A673 (cell line): ENCODE data around the gene TTC38. TPM values are rescaled to one million over a fixed set of nuclear protein-coding genes. Genes with fewer than 3 reads are reported as not detected.
"Not testable (repeated sequence)": the region's sequence is repeated elsewhere in the genome, so short reads cannot be mapped to it uniquely, and the experiment has no call there.

ENCODE experiments used
- BruUV-seq: library from RNA; stranded (reverse); fragments of 400-500 nt; replicated peaks from 2 replicates; lab custom pipeline; 2021; lab: Mats Ljungman, UMichigan
- CTCF ChIA-PET: fragments of 300-600 bp; sonication (Branson Sonifier 250); formaldehyde crosslinking; loops from one replicate; lab custom pipeline; 2022; ENCODE audit warnings: antibody characterized with exemption; lab: Charles Lee
- POLR2A ChIA-PET: fragments of 300-600 bp; sonication (Branson Sonifier 250); formaldehyde crosslinking; loops from one replicate; lab custom pipeline; 2022; ENCODE audit warnings: antibody characterized with exemption; ENCODE audit not compliant: low non-redundant PET; lab: Charles Lee
- DNase-seq: peaks from one replicate; pipeline ENCODE4 v3.0.0-alpha.2; 2015; ENCODE audit warnings: low spot score
- H3K27ac ChIP-seq: fragments of 200-600 bp; sonication (generic); 2 replicates; pipeline ENCODE4 v1.5.1; 2016; ENCODE audit warnings: mixed run types, low read depth, mild to moderate bottlenecking, mixed read lengths, antibody characterized with exemption, low read length; ENCODE audit not compliant: poor library complexity, severe bottlenecking
- H3K27me3 ChIP-seq: fragments of 200-600 bp; sonication (generic); replicated peaks from 2 replicates; pipeline ENCODE4 v1.6.1; 2017; ENCODE audit warnings: mixed run types, low read depth, mild to moderate bottlenecking, mixed read lengths, antibody characterized with exemption, low read length; ENCODE audit not compliant: insufficient read depth, poor library complexity
- H3K36me3 ChIP-seq: fragments of 200-600 bp; sonication (generic); 2 replicates; pipeline ENCODE4 v1.6.1; 2016; ENCODE audit warnings: mixed run types, mild to moderate bottlenecking, mixed read lengths, antibody characterized with exemption, low read length; ENCODE audit not compliant: insufficient read depth, poor library complexity, severe bottlenecking
- H3K4me1 ChIP-seq: fragments of 200-600 bp; sonication (generic); 2 replicates; pipeline ENCODE4 v1.6.1; 2017; ENCODE audit warnings: mixed run types, mild to moderate bottlenecking, mixed read lengths, antibody characterized with exemption, low read length; ENCODE audit not compliant: insufficient read depth, poor library complexity, severe bottlenecking
- H3K4me3 ChIP-seq: fragments of 200-600 bp; sonication (generic); 2 replicates; pipeline ENCODE4 v1.5.1; 2016; ENCODE audit warnings: low read depth, mixed run types, mild to moderate bottlenecking, mixed read lengths, low read length; ENCODE audit not compliant: poor library complexity, severe bottlenecking
- H3K9me3 ChIP-seq: fragments of 200-600 bp; sonication (generic); 2 replicates; pipeline ENCODE4 v1.6.1; 2016; ENCODE audit warnings: mixed run types, low read depth, mild to moderate bottlenecking, mixed read lengths, antibody characterized with exemption, low read length; ENCODE audit not compliant: poor library complexity, severe bottlenecking
- EZH2 ChIP-seq: fragments of 200-600 bp; sonication (generic); IDR thresholded peaks from 2 replicates; pipeline ENCODE4 v1.6.1; 2017; ENCODE audit warnings: borderline replicate concordance, low read depth, mild to moderate bottlenecking, mixed read lengths, antibody characterized with exemption, low read length; ENCODE audit not compliant: poor library complexity, severe bottlenecking
- intact Hi-C: fragments of 100-400 bp; cut with micrococcal nuclease; formaldehyde crosslinking; loops from one replicate; pipeline ENCODE4 v1.10.0; 2022; ENCODE audit not compliant: unreplicated experiment
- total RNA-seq: library from RNA; stranded (reverse); gene quantifications from 2 replicates; pipeline ENCODE4 v1.2.3, GENCODE V29; 2021
- TF ChIP-seq, protein P1 (sequence below): fragments of 300-800, 200-600 bp; sonication (generic); conservative IDR thresholded peaks from 2 replicates; pipeline ENCODE4 v1.5.1; 2017; ENCODE audit warnings: low read depth, mild to moderate bottlenecking, antibody characterized with exemption, low read length, moderate library complexity, mixed read lengths

The TTC38 gene
- total RNA-seq, 1 experiment from 2014 or later, result 11.4 TPM

DNA sequence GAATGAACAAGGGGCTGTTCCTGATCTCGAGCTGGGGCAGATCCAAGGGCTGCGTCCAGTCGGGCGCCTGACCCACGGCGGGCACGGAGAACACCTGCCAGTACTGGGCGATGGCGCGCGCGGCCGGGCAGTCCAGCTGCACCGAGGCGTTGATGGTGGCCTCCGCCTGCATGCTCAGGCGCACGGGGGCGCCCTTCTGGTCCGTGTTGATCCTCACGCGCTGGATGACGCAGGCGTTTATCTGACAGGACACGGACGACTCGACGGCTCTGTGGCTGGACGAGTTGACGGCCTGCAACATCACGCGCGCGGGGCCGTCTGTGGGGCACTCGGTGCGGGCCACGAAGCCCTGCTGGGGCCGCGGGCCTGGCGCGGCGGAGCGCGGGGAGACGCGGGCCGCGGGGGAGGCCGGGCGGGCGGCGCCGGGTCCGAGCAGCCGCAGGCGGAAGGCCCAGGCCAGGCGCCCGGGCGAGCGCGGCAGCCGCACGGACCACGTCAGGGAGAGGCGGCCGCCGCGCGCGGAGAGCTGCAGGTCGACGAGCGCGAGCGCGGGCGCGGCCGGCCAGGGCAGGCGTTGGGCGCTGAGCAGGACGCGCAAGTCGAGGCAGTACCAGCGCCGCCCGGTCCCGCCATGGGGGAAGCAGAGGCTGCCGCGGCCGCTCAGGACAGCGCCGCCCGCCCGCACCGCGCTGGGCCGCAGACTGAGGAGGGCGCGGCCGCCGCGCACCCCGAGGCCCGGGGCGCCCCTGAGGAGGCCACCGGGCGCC lies 5.2 kb upstream of the TTC38 start:
- Histone ChIP-seq H3K9me3 (no peaks in the 10 kb centered on the region), H3K4me1 (no peaks in the 10 kb centered on the region), H3K27ac (no peak overlapping the region), H3K27me3 (no peaks in the 10 kb centered on the region), H3K4me3 (no peak overlapping the region), H3K36me3 (no peaks in the 10 kb centered on the region)
- no peak for DNase-seq
- ChIA-PET POLR2A (interaction anchor here (0.7 kb wide), 1 partner anchor 145 kb away, joined by 7 read pairs; no protein-coding TSS in a partner anchor), CTCF (no interaction called here)
- intact Hi-C loops, result no loop called here
- no peak for TF ChIP-seq EZH2
- TF ChIP-seq, protein P1, sequence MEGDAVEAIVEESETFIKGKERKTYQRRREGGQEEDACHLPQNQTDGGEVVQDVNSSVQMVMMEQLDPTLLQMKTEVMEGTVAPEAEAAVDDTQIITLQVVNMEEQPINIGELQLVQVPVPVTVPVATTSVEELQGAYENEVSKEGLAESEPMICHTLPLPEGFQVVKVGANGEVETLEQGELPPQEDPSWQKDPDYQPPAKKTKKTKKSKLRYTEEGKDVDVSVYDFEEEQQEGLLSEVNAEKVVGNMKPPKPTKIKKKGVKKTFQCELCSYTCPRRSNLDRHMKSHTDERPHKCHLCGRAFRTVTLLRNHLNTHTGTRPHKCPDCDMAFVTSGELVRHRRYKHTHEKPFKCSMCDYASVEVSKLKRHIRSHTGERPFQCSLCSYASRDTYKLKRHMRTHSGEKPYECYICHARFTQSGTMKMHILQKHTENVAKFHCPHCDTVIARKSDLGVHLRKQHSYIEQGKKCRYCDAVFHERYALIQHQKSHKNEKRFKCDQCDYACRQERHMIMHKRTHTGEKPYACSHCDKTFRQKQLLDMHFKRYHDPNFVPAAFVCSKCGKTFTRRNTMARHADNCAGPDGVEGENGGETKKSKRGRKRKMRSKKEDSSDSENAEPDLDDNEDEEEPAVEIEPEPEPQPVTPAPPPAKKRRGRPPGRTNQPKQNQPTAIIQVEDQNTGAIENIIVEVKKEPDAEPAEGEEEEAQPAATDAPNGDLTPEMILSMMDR, result no peak
- BruUV-seq, result no TSS peak

DNA sequence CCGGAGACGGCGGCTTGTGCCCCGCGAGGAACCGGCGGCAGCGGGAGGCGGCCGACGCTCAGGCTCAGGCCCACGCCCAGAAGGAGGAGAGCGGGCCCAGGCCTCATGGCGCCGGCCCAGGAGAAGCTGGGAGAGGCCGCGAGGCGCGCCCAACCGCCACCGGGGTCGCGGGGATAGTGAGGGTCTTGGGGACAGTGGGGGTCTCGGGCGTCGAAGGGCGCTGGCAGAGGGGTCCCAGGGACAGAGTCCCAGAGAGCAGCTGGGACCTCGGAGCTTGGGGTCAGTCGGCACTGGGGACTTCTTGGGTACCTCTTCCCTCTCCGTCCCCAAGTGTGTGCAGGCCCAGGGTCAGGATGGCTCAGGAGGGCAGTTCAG lies 4.6 kb upstream of the TTC38 start, which contains the start of gene PKDREJ:
PKDREJ (minus strand) TSS at position 128 of the 375 bp plus-strand sequence; CDS start at position 107, 21 bp downstream.
- Histone ChIP-seq H3K4me3 (no peak within 1 kb of the TSS), H3K27ac (no peak within 1 kb of the TSS), H3K9me3 (no peaks in the 10 kb centered on the region), H3K36me3 (no peaks in the 10 kb centered on the region), H3K4me1 (peaks cover 4% of the 10 kb centered on the region), H3K27me3 (no peaks in the 10 kb centered on the region)
- TF ChIP-seq, protein P1, result no peak
- no peak for TF ChIP-seq EZH2
- intact Hi-C loops, result no loop called here
- BruUV-seq, result no TSS peak
- ChIA-PET CTCF (no interaction called here), POLR2A (interaction anchor here (0.7 kb wide), 1 partner anchor 146 kb away, joined by 7 read pairs; no protein-coding TSS in a partner anchor)
- no peak for DNase-seq

DNA sequence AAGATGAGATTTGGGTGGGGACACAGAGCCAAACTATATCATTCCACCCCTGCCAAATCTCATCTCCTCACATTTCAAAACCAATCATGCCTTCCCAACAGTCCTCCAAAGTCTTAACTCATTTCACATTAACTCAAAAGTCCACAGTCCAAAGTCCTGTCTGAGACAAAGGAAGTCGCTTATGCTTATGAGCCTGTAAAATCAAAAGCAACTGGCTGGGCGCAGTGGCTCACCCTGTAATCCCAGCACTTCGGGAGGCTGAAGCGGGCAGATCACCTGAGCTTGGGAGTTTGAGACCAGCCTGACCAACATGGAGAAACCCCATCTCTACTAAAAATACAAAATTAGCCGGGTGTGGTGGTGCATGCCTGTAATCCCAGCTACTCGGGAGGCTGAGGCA lies 3.3 kb upstream of the TTC38 start:
- POLR2A ChIA-PET, H3K4me3 ChIP-seq, intact Hi-C loops, CTCF ChIA-PET, H3K36me3 ChIP-seq, H3K9me3 ChIP-seq, DNase-seq, H3K4me1 ChIP-seq, BruUV-seq, H3K27ac ChIP-seq, H3K27me3 ChIP-seq: not testable (repeated sequence)

DNA sequence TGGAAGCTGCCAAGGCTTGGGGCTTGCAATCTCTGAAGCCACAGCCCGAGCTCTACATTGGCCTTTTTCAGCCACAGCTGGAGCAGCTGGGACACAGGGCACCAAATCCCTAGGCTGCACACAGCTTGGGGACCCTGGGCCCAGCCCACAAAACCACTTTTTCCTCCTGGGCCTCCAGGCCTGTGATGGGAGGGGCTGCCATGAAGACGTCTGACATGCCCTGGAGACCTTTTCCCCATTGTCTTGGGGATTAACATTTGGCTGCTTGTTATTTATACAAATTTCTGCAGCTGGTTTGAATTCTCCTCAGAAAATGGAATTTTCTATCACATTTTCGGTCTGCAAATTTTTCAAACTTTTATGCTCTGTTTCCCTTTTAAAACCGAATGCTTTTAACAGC lies 2.2 kb upstream of the TTC38 start:
- DNase-seq, POLR2A ChIA-PET: not testable (repeated sequence)

More for the DNA sequence above, 2.2 kb upstream of the TTC38 start:
- H3K4me1 ChIP-seq, H3K27me3 ChIP-seq, H3K27ac ChIP-seq, CTCF ChIA-PET, BruUV-seq, H3K4me3 ChIP-seq, H3K36me3 ChIP-seq, H3K9me3 ChIP-seq, intact Hi-C loops: not testable (repeated sequence)
